ENCODE measurements around the gene ASPHD1.
"Not testable (repeated sequence)": the region's sequence is repeated elsewhere in the genome, so short reads cannot be mapped to it uniquely, and the experiment has no call there.

The ASPHD1 gene

GRCh38 chr16:29876594-29877249, 23.6 kb upstream of the ASPHD1 start:
- DNase-seq (ENCODE audit: extremely low spot score, insufficient read length, low read depth) (no peak), FAIRE-seq (no peak)

DNA sequence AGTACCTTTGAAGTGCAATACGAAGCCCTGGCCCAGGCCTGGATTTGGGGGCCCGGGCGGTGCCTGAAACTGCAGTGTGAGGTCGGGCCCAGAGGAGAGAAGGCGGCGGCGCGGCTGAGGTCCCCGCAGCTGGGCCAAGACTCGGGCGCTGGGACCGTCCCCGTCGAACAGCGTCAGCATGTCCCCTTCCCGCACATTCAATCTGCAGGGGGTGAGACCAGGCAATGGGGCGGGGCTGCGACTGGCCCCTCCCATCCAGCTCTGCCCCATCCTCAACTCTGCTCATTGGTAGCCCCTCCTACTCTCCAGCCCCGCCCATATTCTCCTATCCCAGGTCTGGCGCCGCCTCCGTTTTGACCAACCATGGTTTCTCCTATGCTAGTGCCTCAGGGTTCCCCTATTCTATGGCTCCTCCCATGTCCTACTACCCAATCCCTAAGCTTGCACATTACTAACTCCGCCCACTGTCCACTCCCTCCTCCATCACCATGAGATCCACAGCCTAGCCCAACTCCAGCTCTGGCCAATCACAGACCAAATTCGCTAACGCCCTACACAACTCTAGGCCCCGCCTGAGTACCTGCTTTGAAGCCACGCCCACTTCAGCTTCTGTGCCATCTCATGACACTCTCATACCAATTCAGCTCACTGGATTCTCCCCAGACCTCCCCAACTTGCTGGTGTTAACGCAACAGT, 22.9 kb upstream of the ASPHD1 start:
- DNase-seq (ENCODE audit: extremely low spot score, insufficient read length, low read depth) (no peak), FAIRE-seq (peak; percentile 57)

DNA sequence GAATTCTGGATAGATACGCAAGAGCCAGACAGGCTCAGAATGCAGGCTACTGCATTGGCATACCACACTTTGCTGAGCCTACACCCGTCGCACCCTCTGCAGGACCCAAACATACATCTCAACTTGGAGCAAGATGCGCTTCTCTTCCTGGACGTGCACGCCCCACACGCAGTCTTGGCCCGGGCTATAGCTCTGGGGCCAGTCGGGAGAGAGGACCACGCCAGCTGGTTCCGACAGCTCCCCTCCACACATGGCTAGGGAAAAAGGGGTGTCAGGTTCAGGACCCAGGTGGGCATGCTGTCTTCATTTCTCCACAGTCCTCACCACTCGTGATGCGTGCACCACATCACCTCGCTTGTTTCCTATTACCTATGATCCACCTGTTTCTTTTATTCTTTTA, 22.1 kb upstream of the ASPHD1 start:
- FAIRE-seq (no peak), DNase-seq (ENCODE audit: extremely low spot score, insufficient read length, low read depth) (no peak)

- FAIRE-seq = no peak
Measured at GRCh38 chr16:29881050-29881449, 19.2 kb upstream of the ASPHD1 start.

GRCh38 chr16:29883987-29884386, 16.3 kb upstream of the ASPHD1 start:
- FAIRE-seq (no peak), DNase-seq (ENCODE audit: extremely low spot score, insufficient read length, low read depth) (no peak)

More at GRCh38 chr16:29881050-29881449, 19.2 kb upstream of the ASPHD1 start:
- DNase-seq (ENCODE audit: extremely low spot score, insufficient read length, low read depth) = no peak

GRCh38 chr16:29889372-29889771, 10.9 kb upstream of the ASPHD1 start:
- FAIRE-seq; DNase-seq (ENCODE audit: extremely low spot score, insufficient read length, low read depth): not testable (repeated sequence)

GRCh38 chr16:29891525-29892457, 8.5 kb upstream of the ASPHD1 start:
- FAIRE-seq = no peak
- no peak for DNase-seq (ENCODE audit: extremely low spot score, insufficient read length, low read depth)

DNA sequence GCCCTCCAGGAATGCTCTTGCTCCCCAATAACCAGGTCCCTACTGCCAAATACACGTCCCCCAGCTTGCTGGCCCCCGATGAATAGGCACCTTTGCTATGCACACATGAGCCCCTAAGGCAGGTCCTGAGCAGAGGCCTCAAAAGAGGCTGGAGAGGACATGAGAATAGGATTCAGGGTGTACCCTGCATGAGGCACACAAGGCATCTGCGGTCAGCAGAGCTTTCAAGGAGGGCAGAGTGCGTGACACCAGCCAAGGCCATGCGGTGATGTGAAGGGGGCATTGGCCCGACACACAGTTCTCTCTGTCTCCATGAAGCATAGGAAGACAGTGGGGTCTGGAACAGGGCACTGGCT, 7.9 kb upstream of the ASPHD1 start:
- no peak for FAIRE-seq
- no peak for DNase-seq (ENCODE audit: extremely low spot score, insufficient read length, low read depth)

DNA sequence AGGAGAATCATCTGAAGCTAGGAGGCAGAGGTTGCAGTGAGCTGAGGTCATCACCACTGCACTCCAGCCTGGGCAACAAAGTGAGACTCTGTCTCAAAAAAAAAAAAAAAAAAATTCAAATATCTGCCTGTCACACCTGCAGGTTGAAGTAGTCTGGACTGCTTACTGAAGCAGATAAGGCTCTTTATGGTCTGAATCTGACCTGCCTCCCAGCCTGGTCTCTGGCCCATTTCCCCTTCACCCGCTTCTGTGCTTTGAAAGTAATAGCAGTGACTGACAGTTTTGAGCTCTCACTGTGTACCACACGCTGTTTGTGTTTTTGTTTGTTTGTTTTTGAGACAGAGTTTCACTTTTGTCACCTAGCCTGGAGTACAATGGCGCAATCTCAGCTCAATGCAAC, 6.7 kb upstream of the ASPHD1 start:
- DNase-seq (ENCODE audit: extremely low spot score, insufficient read length, low read depth) (no peak), FAIRE-seq (no peak)

DNA sequence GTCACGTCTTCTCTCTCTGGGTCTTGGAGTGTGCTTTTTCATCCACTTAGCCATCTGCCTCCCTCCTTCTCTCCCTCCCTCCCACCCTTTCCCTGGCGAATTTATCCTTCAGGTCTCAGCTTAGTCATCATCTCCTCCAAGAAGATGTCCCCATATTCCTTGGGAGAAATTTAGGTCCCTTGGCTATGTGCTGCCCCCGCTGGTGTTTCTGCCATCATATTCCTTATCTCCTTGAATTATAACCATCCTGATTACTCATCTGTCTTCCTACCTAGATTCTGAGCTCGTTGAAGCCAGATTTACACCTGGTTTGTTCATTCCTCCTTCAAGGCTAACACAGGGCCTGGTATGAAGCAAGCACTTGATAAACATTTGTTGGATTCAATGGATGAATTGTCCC, 5.9 kb upstream of the ASPHD1 start:
- DNase-seq (ENCODE audit: extremely low spot score, insufficient read length, low read depth) (no peak), FAIRE-seq (no peak)

- FAIRE-seq (no peak), DNase-seq (ENCODE audit: extremely low spot score, insufficient read length, low read depth) (no peak)
Measured at GRCh38 chr16:29896841-29897240, 3.4 kb upstream of the ASPHD1 start.

GRCh38 chr16:29897333-29897732, 3.0 kb upstream of the ASPHD1 start:
- no peak for FAIRE-seq

GRCh38 chr16:29898135-29898803, 2.0 kb upstream of the ASPHD1 start:
- FAIRE-seq (no peak), DNase-seq (ENCODE audit: extremely low spot score, insufficient read length, low read depth) (no peak)

More at GRCh38 chr16:29897333-29897732, 3.0 kb upstream of the ASPHD1 start:
- no peak for DNase-seq (ENCODE audit: extremely low spot score, insufficient read length, low read depth)

DNA sequence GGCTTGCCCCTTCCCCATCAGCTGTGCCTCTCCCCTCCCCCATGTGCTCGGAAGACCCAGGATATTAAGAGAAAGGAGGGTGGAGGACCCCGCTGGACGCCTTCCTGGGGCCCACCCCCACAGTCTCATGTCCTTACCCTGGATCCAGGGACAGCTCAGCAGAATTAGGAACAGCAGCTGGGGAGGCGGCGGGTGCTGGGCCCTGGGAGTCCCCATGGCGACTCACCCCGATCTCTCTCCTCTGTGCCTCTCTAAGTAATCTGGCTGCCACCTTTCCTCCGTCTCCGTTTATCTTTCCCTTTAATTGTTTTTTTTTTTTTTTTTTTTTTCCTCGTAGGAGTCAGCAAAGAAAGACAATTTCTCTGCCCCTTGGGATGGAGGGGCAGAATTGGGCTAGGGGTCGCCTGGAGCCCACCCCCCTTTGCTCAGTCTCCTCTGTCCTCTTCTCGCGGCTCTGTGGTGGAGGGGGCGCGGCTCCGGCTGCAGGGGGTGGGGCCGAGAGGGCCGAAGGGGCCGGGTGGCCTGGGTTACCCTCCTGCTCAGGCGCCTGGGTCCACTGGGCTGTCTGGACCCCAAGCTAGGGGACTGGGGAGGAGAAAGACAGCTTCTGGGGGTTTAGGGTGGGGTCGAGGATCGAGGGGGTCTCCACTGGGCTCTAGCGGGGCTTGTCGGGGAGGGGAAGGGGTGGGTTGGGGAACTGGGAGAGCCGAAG, 1.3 kb upstream of the ASPHD1 start:
- DNase-seq (ENCODE audit: extremely low spot score, insufficient read length, low read depth) (no peak), FAIRE-seq (no peak)

- peak; percentile 38 for FAIRE-seq
- DNase-seq (ENCODE audit: extremely low spot score, insufficient read length, low read depth) = no peak
Measured at GRCh38 chr16:29899516-29900101, 679 bp upstream of the ASPHD1 start, which contains the start of gene SEZ6L2. Gene SEZ6L2 (minus strand): TSS chr16:29899550. CDS start chr16:29899019, 531 bp downstream.

DNA sequence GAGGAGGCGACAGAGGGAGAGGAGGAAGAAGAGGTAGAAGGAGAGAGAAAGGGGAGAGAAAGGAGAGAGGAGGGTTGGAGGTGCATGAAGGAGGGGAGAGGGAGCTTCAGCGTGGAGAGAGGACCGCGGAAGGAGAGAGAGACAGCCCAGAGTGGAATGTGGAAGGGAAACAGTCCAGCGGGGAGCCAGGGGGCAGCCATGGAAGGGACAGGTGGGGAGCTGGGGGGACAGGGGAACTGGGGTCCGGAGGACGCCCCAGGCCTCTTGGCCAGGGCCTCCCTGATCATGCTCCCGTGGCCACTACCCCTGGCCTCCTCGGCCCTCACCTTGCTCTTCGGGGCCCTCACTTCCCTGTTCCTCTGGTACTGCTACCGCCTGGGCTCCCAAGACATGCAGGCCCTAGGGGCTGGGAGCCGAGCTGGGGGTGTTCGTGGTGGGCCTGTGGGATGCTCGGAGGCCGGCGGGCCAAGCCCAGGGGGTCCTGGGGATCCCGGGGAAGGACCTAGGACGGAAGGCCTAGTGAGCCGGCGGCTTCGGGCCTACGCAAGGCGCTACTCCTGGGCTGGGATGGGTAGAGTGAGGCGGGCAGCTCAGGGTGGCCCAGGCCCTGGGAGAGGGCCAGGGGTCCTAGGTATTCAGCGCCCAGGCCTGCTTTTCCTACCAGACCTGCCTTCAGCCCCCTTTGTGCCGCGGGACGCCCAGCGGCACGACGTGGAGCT, 759 bp downstream of the ASPHD1 start:
- FAIRE-seq = no peak
- no peak for DNase-seq (ENCODE audit: extremely low spot score, insufficient read length, low read depth)

DNA sequence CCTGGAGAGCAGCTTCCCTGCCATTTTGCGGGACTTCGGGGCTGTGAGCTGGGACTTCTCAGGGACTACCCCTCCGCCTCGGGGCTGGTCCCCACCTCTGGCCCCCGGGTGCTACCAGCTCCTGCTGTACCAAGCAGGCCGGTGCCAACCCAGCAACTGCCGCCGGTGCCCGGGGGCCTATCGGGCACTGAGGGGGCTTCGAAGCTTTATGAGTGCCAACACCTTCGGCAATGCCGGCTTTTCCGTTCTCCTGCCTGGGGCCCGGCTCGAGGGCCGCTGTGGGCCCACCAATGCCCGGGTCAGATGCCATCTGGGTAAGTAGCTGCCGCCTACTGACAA, 1.3 kb downstream of the ASPHD1 start:
- FAIRE-seq = no peak
- no peak for DNase-seq (ENCODE audit: extremely low spot score, insufficient read length, low read depth)

- FAIRE-seq (no peak), DNase-seq (ENCODE audit: extremely low spot score, insufficient read length, low read depth) (no peak)
Measured at GRCh38 chr16:29903590-29903989, 3.3 kb downstream of the ASPHD1 start.

GRCh38 chr16:29904947-29905346, 4.7 kb downstream of the ASPHD1 start:
- DNase-seq (ENCODE audit: extremely low spot score, insufficient read length, low read depth) (no peak), FAIRE-seq (no peak)

Data from GM18507 (cell line).